NCI-H128 (cell line): ENCODE results near the gene CNN2.

Experiments
- DNase-seq: peaks from one replicate; lab custom pipeline; 2025; ENCODE audit not compliant: unreplicated experiment; lab: John Stamatoyannopoulos, UW

CNN2 gene

GRCh38 chr19:995051-995827 lies 31.2 kb upstream of the CNN2 start:
- DNase-seq: no peak

GRCh38 chr19:996051-996838 lies 30.2 kb upstream of the CNN2 start:
- no peak for DNase-seq

GRCh38 chr19:998064-998463 lies 28.3 kb upstream of the CNN2 start:
- no peak for DNase-seq

- no peak for DNase-seq
Observed at GRCh38 chr19:999379-999719, 27.1 kb upstream of the CNN2 start.

GRCh38 chr19:1000095-1000494 lies 26.3 kb upstream of the CNN2 start, which contains the start of gene GRIN3B:
TSS of gene GRIN3B (plus strand) at chr19:1000419. CDS start at chr19:1000438, 19 bp downstream.
- DNase-seq: no peak

GRCh38 chr19:1000591-1001537 lies 25.5 kb upstream of the CNN2 start:
- DNase-seq: no peak

GRCh38 chr19:1001538-1002166 lies 24.8 kb upstream of the CNN2 start:
- DNase-seq: peak; percentile 23

GRCh38 chr19:1002600-1002999 lies 23.8 kb upstream of the CNN2 start:
- DNase-seq: no peak

GRCh38 chr19:1003283-1003682 lies 23.1 kb upstream of the CNN2 start:
- DNase-seq: no peak

- DNase-seq: no peak
Observed at GRCh38 chr19:1004204-1004802, 22.1 kb upstream of the CNN2 start.

GRCh38 chr19:1004803-1005664 lies 21.4 kb upstream of the CNN2 start:
- no peak for DNase-seq

- no peak for DNase-seq
Observed at GRCh38 chr19:1006711-1007398, 19.6 kb upstream of the CNN2 start.

- DNase-seq: no peak
Observed at GRCh38 chr19:1007399-1008251, 18.8 kb upstream of the CNN2 start.

- no peak for DNase-seq
Observed at GRCh38 chr19:1008268-1009040, 18.0 kb upstream of the CNN2 start.

GRCh38 chr19:1009041-1009980 lies 17.1 kb upstream of the CNN2 start:
- DNase-seq: no peak

- DNase-seq: no peak
Observed at GRCh38 chr19:1009981-1010538, 16.3 kb upstream of the CNN2 start.
